Activated CD4-positive, alpha-beta T cell treated with anti-CD3 and anti-CD28 coated beads for 36 hours (primary cell): ENCODE data around the gene ASGR2. TPM values are rescaled to one million over a fixed set of nuclear protein-coding genes. Genes with fewer than 3 reads are reported as not detected.

ENCODE experiments used
- ATAC-seq: fragments of 200-7000 bp; cut with Tn5 transposase; one replicate; pipeline ENCODE4 v1.10.0; 2021; ENCODE audit warnings: mild to moderate bottlenecking, moderate library complexity
- CTCF ChIA-PET: fragments of 350-600 bp; sonication (Branson Sonifier 250); formaldehyde crosslinking; loops from one replicate; lab custom pipeline; 2021; ENCODE audit warnings: antibody characterized with exemption; lab: Charles Lee
- POLR2A ChIA-PET: fragments of 350-600 bp; sonication (Branson Sonifier 250); formaldehyde crosslinking; loops from one replicate; lab custom pipeline; 2021; ENCODE audit warnings: antibody characterized with exemption, inconsistent platforms; lab: Charles Lee
- DNase-seq: peaks from one replicate; pipeline ENCODE4 v3.0.0-alpha.2; 2020
- H3K27ac Mint-ChIP-seq: one replicate; pipeline ENCODE4 v1.8.0; 2021; ENCODE audit warnings: mixed read lengths
- H3K27me3 Mint-ChIP-seq: one replicate; pipeline ENCODE4 v1.8.0; 2021; ENCODE audit warnings: mixed read lengths
- H3K36me3 Mint-ChIP-seq: one replicate; pipeline ENCODE4 v1.8.0; 2021; ENCODE audit warnings: low read depth, mixed read lengths
- H3K4me1 Mint-ChIP-seq: one replicate; pipeline ENCODE4 v1.8.0; 2021; ENCODE audit warnings: mixed read lengths
- H3K4me3 Mint-ChIP-seq: one replicate; pipeline ENCODE4 v1.8.0; 2021; ENCODE audit warnings: mild to moderate bottlenecking, moderate library complexity, mixed read lengths
- H3K9me3 Mint-ChIP-seq: one replicate; pipeline ENCODE4 v1.8.0; 2021; ENCODE audit warnings: low read depth, mixed read lengths
- intact Hi-C, 2 experiments: fragments of 100-400 bp; cut with DNase I in 1 of 2; cut with micrococcal nuclease in 1 of 2; formaldehyde crosslinking; loops; one replicate each; pipeline versions ENCODE4 v1.14.2 to v1.15.1; 2022 to 2024; cut with DNase I, micrococcal nuclease
- total RNA-seq, 2 experiments: library from RNA; stranded (reverse); gene quantifications; one replicate each; pipeline ENCODE4 v1.2.3, GENCODE V29; 2021

The ASGR2 gene
- total RNA-seq, 2 experiments from 2014 or later: not detected

- H3K9me3 Mint-ChIP-seq: no peaks in the 10 kb centered on the region
- DNase-seq: peak; percentile 78
- ATAC-seq: peak; percentile 87
- ChIA-PET POLR2A (interaction anchor here (0.7 to 1.8 kb wide), 4 partner anchors 14 to 997 kb away, joined by 3 to 10 read pairs (median 4); partner anchors contain the start of gene SLC16A13), CTCF (interaction anchor here (0.6 to 4.4 kb wide), 8 partner anchors 12 to 149 kb away, joined by 3 to 22 read pairs (median 4); partner anchors contain the start of gene SLC16A13)
- no peaks in the 10 kb centered on the region for H3K27me3 Mint-ChIP-seq
- intact Hi-C loops: loop anchor here (1.0 to 2.0 kb wide), 4 partner anchors 13 to 686 kb away; no protein-coding TSS in a partner anchor
- peak overlapping the region; percentile 49 for H3K4me3 Mint-ChIP-seq
- H3K27ac Mint-ChIP-seq: peak overlapping the region; percentile 88
- H3K36me3 Mint-ChIP-seq: no peaks in the 10 kb centered on the region
- peaks cover 26% of the 10 kb centered on the region for H3K4me1 Mint-ChIP-seq
Measured at GRCh38 chr17:7060165-7060891, 54.3 kb downstream of the ASGR2 start.

GRCh38 chr17:7058831-7059447 is 55.7 kb downstream of the ASGR2 start:
- POLR2A ChIA-PET: no interaction called here
- intact Hi-C loops: no loop called here
- peaks cover 26% of the 10 kb centered on the region for H3K4me1 Mint-ChIP-seq
- ATAC-seq (no peak), DNase-seq (no peak)
- no peaks in the 10 kb centered on the region for H3K27me3 Mint-ChIP-seq
- H3K4me3 Mint-ChIP-seq: no peak overlapping the region
- no peaks in the 10 kb centered on the region for H3K9me3 Mint-ChIP-seq
- CTCF ChIA-PET: interaction anchor here (1.5 to 4.4 kb wide), 2 partner anchors 13 to 74 kb away, joined by 5 to 22 read pairs; no protein-coding TSS in a partner anchor
- H3K36me3 Mint-ChIP-seq: no peaks in the 10 kb centered on the region
- H3K27ac Mint-ChIP-seq: no peak overlapping the region

- CTCF ChIA-PET: interaction anchor here (1.1 to 2.9 kb wide), 2 partner anchors 11 to 240 kb away, joined by 4 to 12 read pairs; no protein-coding TSS in a partner anchor
- H3K4me3 Mint-ChIP-seq: no peak overlapping the region
- POLR2A ChIA-PET: no interaction called here
- DNase-seq: no peak
- no peaks in the 10 kb centered on the region for H3K36me3 Mint-ChIP-seq
- H3K9me3 Mint-ChIP-seq: no peaks in the 10 kb centered on the region
- peaks cover 23% of the 10 kb centered on the region for H3K4me1 Mint-ChIP-seq
- intact Hi-C loops: no loop called here
- no peaks in the 10 kb centered on the region for H3K27me3 Mint-ChIP-seq
- H3K27ac Mint-ChIP-seq: no peak overlapping the region
- no peak for ATAC-seq
Measured at GRCh38 chr17:7056386-7056785, 58.2 kb downstream of the ASGR2 start.

Other genes with a start within 250 kb of the ASGR2 start
- gene ALOX12, start 118.8 kb downstream of the ASGR2 start, total RNA-seq: not detected
- 100 to 1,000 TPM; 112 to 145 TPM for gene RNASEK, start 102.2 kb downstream of the ASGR2 start, total RNA-seq
- gene BCL6B, start 91.8 kb downstream of the ASGR2 start, total RNA-seq: under 1 TPM; 0.27 to 0.46 TPM
- 1 to 10 TPM; 8.3 to 9.6 TPM for gene SLC16A13, start 78.8 kb downstream of the ASGR2 start, total RNA-seq
- gene SLC16A11, start 70.7 kb downstream of the ASGR2 start, total RNA-seq: 1 to 10 TPM; 1.2 to 1.5 TPM
- not detected for gene CLEC10A, start 34.6 kb downstream of the ASGR2 start, total RNA-seq
- gene ASGR1, start 64.5 kb upstream of the ASGR2 start, total RNA-seq: 1 to 10 TPM; 1.1 to 2.2 TPM
- gene DLG4, start 105.0 kb upstream of the ASGR2 start, total RNA-seq: 10 to 100 TPM; 11.7 to 15.4 TPM
- 100 to 1,000 TPM; 263 to 345 TPM for gene ACADVL, start 105.1 kb upstream of the ASGR2 start, total RNA-seq
- gene DVL2, start 119.7 kb upstream of the ASGR2 start, total RNA-seq: 10 to 100 TPM; 49.1 to 53.3 TPM
- gene PHF23, start 124.6 kb upstream of the ASGR2 start, total RNA-seq: 10 to 100 TPM; 23.6 to 35.2 TPM
- gene GABARAP, start 127.6 kb upstream of the ASGR2 start, total RNA-seq: 100 to 1,000 TPM; 123 to 162 TPM
- 100 to 1,000 TPM; 158 to 203 TPM for gene CTDNEP1, start 136.9 kb upstream of the ASGR2 start, total RNA-seq
- gene ELP5, start 137.4 kb upstream of the ASGR2 start, total RNA-seq: 10 to 100 TPM; 58.1 to 62.3 TPM
- under 1 TPM; 0.53 to 0.72 TPM for gene CLDN7, start 147.7 kb upstream of the ASGR2 start, total RNA-seq
- under 1 TPM; 0.16 to 0.25 TPM for gene SLC2A4, start 166.9 kb upstream of the ASGR2 start, total RNA-seq
- under 1 TPM; 0.34 to 0.67 TPM for gene YBX2, start 179.8 kb upstream of the ASGR2 start, total RNA-seq
- gene EIF5A, start 192.8 kb upstream of the ASGR2 start, total RNA-seq: 100 to 1,000 TPM; 780 to 934 TPM
- gene GPS2, start 200.5 kb upstream of the ASGR2 start, total RNA-seq: 10 to 100 TPM; 31.3 to 56.1 TPM
- gene NEURL4, start 214.5 kb upstream of the ASGR2 start, total RNA-seq: 10 to 100 TPM; 22.5 to 29.1 TPM
- 100 to 1,000 TPM; 343 to 375 TPM for gene ACAP1, start 221.7 kb upstream of the ASGR2 start, total RNA-seq
- 1 to 10 TPM; 5.0 to 6.1 TPM for gene KCTD11, start 237.3 kb upstream of the ASGR2 start, total RNA-seq
- under 1 TPM in 1 of 2 experiments, not detected in 1; 0.16 TPM for gene TMEM95, start 240.3 kb upstream of the ASGR2 start, total RNA-seq